AG10803 (cell line): Measurements from ENCODE around the gene MALSU1.

ENCODE experiments used
- DNase-seq: peaks from one replicate; pipeline ENCODE4 v3.0.0; 2010; ENCODE audit warnings: low read depth
- H3K4me3 ChIP-seq: 2 replicates; pipeline ENCODE4 v1.5.1; 2011; ENCODE audit warnings: mild to moderate bottlenecking, low read length, control low read depth
- TF ChIP-seq, protein P1 (sequence below): conservative IDR thresholded peaks from 2 replicates; pipeline ENCODE4 v1.5.1; 2011; ENCODE audit warnings: mild to moderate bottlenecking, low read length, control low read depth, inconsistent platforms

Gene MALSU1

DNA sequence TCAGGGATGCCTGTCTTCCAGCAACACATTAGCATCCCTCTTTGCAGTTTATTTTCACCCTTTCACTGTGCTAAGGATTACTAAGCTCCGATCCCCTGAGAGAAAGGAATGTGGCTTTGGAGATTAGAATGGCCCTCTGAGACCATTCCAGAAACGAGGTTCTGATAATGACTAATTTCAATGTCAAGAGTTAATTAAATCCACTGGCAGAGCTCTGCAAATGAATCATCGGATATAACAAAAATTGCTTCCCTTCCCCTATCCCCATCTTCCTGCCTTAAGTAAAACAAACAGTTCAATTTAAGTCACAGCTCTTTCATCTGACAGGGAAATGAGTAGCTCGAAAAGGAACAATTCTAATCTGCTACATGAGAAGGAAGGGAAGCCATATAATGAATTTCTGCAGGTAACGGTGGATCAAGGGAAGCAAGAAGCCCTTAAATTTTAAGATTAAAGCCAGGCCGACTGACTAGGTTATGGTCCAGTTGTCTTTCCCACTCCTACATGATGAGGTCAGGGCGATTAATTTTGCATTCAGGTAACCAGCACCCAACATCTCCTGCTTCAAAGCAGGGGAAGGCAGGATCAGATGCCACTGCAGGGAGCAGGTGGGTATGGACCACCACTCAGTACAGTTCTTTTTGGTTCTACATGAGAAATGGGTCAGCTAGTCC, 50.5 kb downstream of the MALSU1 start:
- no peak overlapping the region for H3K4me3 ChIP-seq
- TF ChIP-seq, protein P1, sequence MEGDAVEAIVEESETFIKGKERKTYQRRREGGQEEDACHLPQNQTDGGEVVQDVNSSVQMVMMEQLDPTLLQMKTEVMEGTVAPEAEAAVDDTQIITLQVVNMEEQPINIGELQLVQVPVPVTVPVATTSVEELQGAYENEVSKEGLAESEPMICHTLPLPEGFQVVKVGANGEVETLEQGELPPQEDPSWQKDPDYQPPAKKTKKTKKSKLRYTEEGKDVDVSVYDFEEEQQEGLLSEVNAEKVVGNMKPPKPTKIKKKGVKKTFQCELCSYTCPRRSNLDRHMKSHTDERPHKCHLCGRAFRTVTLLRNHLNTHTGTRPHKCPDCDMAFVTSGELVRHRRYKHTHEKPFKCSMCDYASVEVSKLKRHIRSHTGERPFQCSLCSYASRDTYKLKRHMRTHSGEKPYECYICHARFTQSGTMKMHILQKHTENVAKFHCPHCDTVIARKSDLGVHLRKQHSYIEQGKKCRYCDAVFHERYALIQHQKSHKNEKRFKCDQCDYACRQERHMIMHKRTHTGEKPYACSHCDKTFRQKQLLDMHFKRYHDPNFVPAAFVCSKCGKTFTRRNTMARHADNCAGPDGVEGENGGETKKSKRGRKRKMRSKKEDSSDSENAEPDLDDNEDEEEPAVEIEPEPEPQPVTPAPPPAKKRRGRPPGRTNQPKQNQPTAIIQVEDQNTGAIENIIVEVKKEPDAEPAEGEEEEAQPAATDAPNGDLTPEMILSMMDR = no peak
- peak; percentile 63 for DNase-seq

DNA sequence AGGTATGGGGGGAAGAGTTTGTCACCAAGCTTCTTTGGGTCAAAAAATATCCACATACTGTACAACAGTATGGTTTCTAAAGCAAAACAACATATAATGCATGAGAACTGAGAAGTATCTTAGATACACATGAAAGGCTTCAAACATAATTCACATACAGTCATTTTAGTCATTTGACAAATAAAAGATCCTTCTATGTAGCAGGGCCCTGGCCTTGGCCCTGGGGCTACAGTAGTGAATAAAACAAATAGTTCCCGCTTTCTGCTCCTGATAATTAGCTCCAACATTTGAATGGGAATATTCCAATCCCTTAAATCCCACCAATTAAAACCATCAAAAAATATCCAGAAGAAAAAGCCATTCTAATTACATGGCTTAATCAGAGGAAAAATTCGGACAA, 51.3 kb downstream of the MALSU1 start:
- no peak for DNase-seq
- no peak overlapping the region for H3K4me3 ChIP-seq
- TF ChIP-seq, protein P1 = no peak

DNA sequence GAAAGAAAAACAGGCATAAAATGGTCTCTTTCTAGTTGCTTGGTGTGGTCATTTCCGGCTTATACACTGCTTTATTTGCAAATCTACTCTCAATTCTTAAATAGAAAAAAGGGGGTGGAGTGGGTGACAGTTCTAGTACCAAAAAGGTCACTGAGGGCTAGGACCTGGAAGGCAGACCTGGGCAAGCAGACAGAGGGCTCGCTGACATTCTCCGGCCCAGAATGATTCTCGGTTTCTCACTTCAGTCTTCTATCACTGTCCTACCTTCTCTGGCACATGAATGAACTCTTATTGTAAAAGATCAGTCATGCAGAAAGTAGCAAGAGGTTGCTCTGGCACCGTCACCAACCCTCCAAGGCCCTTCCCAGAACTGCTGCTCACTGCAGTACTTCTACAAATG, 54.0 kb downstream of the MALSU1 start:
- H3K4me3 ChIP-seq = no peak overlapping the region
- DNase-seq = no peak
- TF ChIP-seq, protein P1 = no peak

- no peak overlapping the region for H3K4me3 ChIP-seq
- TF ChIP-seq, protein P1 = no peak
- no peak for DNase-seq
Observed at GRCh38 chr7:23356168-23356567, 57.0 kb downstream of the MALSU1 start.

DNA sequence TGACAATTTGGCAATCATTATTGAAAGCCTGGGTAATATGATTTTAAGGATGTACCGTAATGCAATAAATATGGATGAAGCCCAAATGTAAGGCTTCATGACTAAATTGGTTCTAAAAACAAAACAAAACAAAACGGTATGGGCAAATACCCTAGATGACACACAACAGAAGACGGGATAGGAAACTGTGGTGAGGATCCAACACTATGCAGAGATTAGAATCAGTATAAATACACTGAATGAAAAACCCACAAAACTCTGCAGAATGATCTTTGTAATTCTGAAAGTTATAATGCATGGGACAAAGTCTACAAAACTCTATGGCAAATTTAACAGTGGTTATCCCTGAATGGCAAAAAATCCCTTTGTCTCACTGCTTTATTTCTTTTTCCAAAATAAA, 57.6 kb downstream of the MALSU1 start:
- no peak overlapping the region for H3K4me3 ChIP-seq
- TF ChIP-seq, protein P1 = no peak
- DNase-seq = no peak

GRCh38 chr7:23357190-23358093, 58.3 kb downstream of the MALSU1 start:
- H3K4me3 ChIP-seq = no peak overlapping the region
- DNase-seq = peak; percentile 23
- TF ChIP-seq, protein P1 = peak; percentile 29

DNA sequence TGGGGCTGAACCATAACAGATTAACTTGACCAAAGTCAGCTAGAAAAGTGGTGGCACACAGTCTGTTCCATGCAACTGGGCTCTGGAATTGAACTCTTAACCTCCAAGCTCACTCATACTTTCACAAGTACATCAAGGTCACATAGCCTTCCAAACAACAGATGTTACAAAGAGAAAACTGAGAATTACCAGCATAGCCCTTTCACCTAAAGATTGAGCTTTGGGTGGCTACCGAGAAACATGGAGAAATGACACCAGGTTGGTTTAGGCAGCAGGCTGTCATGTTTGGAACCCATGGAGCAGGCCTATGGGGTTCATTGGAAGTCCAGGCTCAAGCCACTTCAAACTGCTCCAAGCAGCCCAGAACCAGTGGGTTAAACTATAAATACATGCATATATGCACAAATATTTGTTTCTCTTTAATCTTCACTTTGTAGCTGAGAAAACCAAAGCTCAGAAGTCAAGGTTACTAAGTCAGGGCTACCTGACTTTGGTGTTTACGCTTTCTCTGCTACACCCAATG, 59.1 kb downstream of the MALSU1 start:
- TF ChIP-seq, protein P1 = no peak
- no peak for DNase-seq
- no peak overlapping the region for H3K4me3 ChIP-seq
